ENCODE results near the gene EYS.

Gene EYS

DNA sequence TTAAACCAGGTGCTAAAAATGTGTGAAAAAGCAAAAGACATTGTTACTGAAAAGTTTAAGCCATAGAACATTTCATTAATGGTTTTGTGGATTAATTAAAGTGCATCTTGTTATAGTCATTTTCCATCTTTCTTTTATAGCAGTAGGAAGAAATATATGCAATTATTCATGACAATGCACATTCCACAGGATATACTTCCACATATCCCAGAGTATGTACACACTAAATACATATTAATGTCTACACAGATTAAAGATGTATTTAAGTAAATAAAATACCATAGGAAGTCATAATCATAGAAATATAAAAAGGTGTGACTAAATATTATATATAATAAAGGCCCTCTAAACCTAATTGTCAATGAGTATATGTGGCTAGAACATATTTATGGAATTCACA is 1492.7 kb downstream of the EYS start:
- Histone ChIP-seq H3K36me3 (ENCODE audit: control insufficient read depth, insufficient read depth, low read length) (no peaks in the 10 kb centered on the region), H3K27ac (ENCODE audit: low read length) (no peak overlapping the region), H3K4me3 (ENCODE audit: low read length) (no peak overlapping the region), H3K27me3 (ENCODE audit: control insufficient read depth, insufficient read depth, low read length) (no peaks in the 10 kb centered on the region), H3K9me3 (ENCODE audit: control insufficient read depth, insufficient read depth, low read length) (no peaks in the 10 kb centered on the region), H3K4me1 (ENCODE audit: control insufficient read depth, insufficient read depth, low read length) (no peaks in the 10 kb centered on the region)
- DNase-seq (ENCODE audit: low read depth, low spot score): no peak

DNA sequence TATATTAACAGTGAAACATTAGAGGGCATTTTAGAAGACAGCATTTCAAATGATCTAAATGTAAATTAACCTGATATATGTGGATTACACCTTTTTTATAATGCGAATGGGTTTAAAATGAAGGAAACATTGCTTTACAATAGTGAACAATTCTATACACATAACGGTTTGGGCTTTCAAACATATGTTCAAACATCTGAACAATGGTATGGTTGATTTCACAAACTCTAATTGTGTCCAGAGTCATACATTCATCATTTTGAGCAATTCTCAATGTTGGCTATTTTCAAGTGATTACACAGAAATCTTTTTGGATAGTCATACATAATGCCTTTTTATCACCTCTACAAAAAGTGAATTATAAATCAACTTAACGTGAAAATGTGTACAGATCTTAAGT is 1493.3 kb downstream of the EYS start:
- Histone ChIP-seq H3K9me3 (ENCODE audit: control insufficient read depth, insufficient read depth, low read length) (no peaks in the 10 kb centered on the region), H3K36me3 (ENCODE audit: control insufficient read depth, insufficient read depth, low read length) (no peaks in the 10 kb centered on the region), H3K27me3 (ENCODE audit: control insufficient read depth, insufficient read depth, low read length) (no peaks in the 10 kb centered on the region), H3K4me3 (ENCODE audit: low read length) (no peak overlapping the region), H3K27ac (ENCODE audit: low read length) (no peak overlapping the region), H3K4me1 (ENCODE audit: control insufficient read depth, insufficient read depth, low read length) (no peaks in the 10 kb centered on the region)
- no peak for DNase-seq (ENCODE audit: low read depth, low spot score)
- WGBS (ENCODE audit: insufficient coverage, insufficient read length): no CpG with 5 or more reads among the region's 3 CpGs

DNA sequence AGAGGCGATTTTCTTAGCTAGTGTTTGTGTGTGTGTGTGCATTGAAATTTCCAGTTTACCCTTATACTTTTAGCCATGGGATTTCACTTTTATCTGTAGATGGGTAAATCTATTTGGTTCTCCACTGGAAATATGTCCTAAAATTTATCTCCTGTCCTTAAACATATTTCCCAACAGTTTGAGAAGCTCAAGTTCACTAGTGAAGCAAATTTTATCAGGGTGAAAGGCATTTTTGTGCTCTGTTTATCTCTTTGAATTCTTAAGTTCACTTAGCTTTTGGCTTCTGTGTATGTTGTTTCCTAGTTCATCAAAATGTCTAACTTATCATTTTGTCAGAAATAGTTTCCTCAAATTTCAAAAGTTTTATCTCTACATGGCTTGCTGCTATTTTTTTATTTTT is 1509.8 kb downstream of the EYS start:
- Histone ChIP-seq H3K27me3 (ENCODE audit: control insufficient read depth, insufficient read depth, low read length) (no peaks in the 10 kb centered on the region), H3K36me3 (ENCODE audit: control insufficient read depth, insufficient read depth, low read length) (no peaks in the 10 kb centered on the region), H3K4me3 (ENCODE audit: low read length) (no peak overlapping the region), H3K4me1 (ENCODE audit: control insufficient read depth, insufficient read depth, low read length) (no peaks in the 10 kb centered on the region), H3K27ac (ENCODE audit: low read length) (no peak overlapping the region), H3K9me3 (ENCODE audit: control insufficient read depth, insufficient read depth, low read length) (no peaks in the 10 kb centered on the region)
- DNase-seq (ENCODE audit: low read depth, low spot score): no peak
- WGBS (ENCODE audit: insufficient coverage, insufficient read length): no CpG with 5 or more reads among the region's 1 CpG

DNA sequence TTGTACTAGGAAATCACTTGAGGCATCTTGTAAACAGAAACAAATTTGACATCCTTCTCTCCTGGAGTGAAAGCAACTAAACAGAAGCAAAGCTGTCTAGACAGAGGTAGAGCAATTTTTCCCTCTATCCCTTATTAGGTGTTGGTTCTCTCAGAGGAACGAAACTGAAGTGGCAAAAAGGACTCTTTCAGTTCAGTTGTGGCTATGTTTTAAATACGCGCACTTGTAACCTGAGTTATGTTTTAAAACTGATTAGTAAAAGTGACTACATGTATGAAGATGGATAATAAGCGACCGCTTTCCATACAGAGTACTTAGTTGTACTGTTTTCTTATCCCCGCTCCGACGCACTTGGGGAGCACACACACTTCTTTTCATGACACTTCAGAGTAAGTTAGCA is 1520.4 kb downstream of the EYS start:
- no peak overlapping the region for H3K4me3 ChIP-seq (ENCODE audit: low read length)
- no peaks in the 10 kb centered on the region for H3K36me3 ChIP-seq (ENCODE audit: control insufficient read depth, insufficient read depth, low read length)
- H3K27me3 ChIP-seq (ENCODE audit: control insufficient read depth, insufficient read depth, low read length): no peaks in the 10 kb centered on the region
- WGBS (ENCODE audit: insufficient coverage, insufficient read length): no CpG with 5 or more reads among the region's 8 CpGs
- DNase-seq (ENCODE audit: low read depth, low spot score): no peak
- H3K9me3 ChIP-seq (ENCODE audit: control insufficient read depth, insufficient read depth, low read length): no peaks in the 10 kb centered on the region
- H3K27ac ChIP-seq (ENCODE audit: low read length): no peak overlapping the region
- no peaks in the 10 kb centered on the region for H3K4me1 ChIP-seq (ENCODE audit: control insufficient read depth, insufficient read depth, low read length)

DNA sequence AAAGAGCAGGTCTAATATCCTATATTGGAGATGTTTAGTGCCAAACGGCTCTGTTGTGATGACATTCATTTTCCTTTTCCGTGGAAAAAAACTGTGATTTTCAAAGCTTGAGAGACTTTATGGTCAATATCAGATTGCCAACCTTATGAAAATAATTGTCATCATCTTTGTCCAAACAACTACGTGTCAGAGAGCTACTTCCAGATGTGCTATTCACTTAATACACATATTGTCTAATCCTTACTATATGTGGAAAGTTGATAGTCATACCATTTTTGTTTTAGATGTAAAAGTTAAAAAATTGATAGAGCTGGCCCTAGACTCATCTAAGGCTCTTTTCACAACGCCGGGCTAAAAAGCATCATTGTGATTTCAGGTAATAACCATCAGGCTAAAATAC is 1521.4 kb downstream of the EYS start:
- Histone ChIP-seq H3K4me1 (ENCODE audit: control insufficient read depth, insufficient read depth, low read length) (no peaks in the 10 kb centered on the region), H3K27me3 (ENCODE audit: control insufficient read depth, insufficient read depth, low read length) (no peaks in the 10 kb centered on the region), H3K4me3 (ENCODE audit: low read length) (no peak overlapping the region), H3K27ac (ENCODE audit: low read length) (no peak overlapping the region), H3K9me3 (ENCODE audit: control insufficient read depth, insufficient read depth, low read length) (no peaks in the 10 kb centered on the region), H3K36me3 (ENCODE audit: control insufficient read depth, insufficient read depth, low read length) (no peaks in the 10 kb centered on the region)
- no peak for DNase-seq (ENCODE audit: low read depth, low spot score)
- no CpG with 5 or more reads among the region's 5 CpGs for WGBS (ENCODE audit: insufficient coverage, insufficient read length)

DNA sequence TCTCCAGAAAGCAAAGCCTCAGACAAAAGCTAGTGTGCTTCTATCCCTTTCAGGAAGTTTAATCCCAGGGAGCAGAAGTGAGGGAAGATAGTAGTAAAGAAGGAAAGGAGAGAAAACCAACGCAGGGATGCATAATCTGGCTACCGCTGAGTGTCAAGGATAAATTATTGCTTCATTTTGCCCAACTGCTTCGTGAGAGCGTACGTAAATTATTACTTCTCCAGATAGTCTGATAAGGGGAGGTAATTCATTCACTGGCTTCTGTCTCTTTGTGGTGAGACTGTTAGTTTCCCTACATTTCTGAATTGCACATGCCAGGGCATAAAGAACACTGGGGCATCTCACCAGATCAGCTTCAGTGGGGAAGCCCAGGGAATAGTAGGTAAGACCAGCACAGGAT is 1531.7 kb downstream of the EYS start:
- no CpG with 5 or more reads among the region's 5 CpGs for WGBS (ENCODE audit: insufficient coverage, insufficient read length)
- H3K36me3 ChIP-seq (ENCODE audit: control insufficient read depth, insufficient read depth, low read length): no peaks in the 10 kb centered on the region
- no peaks in the 10 kb centered on the region for H3K27me3 ChIP-seq (ENCODE audit: control insufficient read depth, insufficient read depth, low read length)
- no peaks in the 10 kb centered on the region; the same call in 1 of the 2 replicates for H3K9me3 ChIP-seq (ENCODE audit: control insufficient read depth, insufficient read depth, low read length)
- DNase-seq (ENCODE audit: low read depth, low spot score): no peak
- no peak overlapping the region for H3K4me3 ChIP-seq (ENCODE audit: low read length)
- H3K27ac ChIP-seq (ENCODE audit: low read length): no peak overlapping the region
- no peaks in the 10 kb centered on the region for H3K4me1 ChIP-seq (ENCODE audit: control insufficient read depth, insufficient read depth, low read length)

DNA sequence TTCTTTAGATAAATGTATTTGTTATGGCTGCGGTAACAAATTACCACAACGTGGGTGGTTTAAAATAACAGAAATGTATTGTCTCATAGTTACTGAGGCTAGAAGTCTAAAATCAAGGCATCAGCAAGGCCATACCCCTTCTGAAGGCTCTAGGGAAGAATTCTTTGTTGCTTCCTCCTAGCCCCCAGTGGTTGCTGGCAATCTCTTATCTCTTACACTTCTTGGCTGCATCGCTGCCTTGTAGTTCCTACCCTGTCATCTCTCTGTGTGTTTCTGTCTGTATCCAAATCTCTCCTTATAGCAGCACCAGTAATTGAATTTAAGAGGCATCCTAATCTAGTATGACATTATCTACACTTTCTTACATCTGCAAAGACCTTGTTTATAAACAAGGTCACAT is 1536.7 kb downstream of the EYS start:
- H3K27me3 ChIP-seq (ENCODE audit: control insufficient read depth, insufficient read depth, low read length): no peaks in the 10 kb centered on the region
- WGBS (ENCODE audit: insufficient coverage, insufficient read length): no CpG with 5 or more reads among the region's 3 CpGs
- no peak overlapping the region for H3K27ac ChIP-seq (ENCODE audit: low read length)
- H3K36me3 ChIP-seq (ENCODE audit: control insufficient read depth, insufficient read depth, low read length): no peaks in the 10 kb centered on the region
- no peaks in the 10 kb centered on the region for H3K9me3 ChIP-seq (ENCODE audit: control insufficient read depth, insufficient read depth, low read length)
- no peak for DNase-seq (ENCODE audit: low read depth, low spot score)
- no peaks in the 10 kb centered on the region for H3K4me1 ChIP-seq (ENCODE audit: control insufficient read depth, insufficient read depth, low read length)
- no peak overlapping the region for H3K4me3 ChIP-seq (ENCODE audit: low read length)

DNA sequence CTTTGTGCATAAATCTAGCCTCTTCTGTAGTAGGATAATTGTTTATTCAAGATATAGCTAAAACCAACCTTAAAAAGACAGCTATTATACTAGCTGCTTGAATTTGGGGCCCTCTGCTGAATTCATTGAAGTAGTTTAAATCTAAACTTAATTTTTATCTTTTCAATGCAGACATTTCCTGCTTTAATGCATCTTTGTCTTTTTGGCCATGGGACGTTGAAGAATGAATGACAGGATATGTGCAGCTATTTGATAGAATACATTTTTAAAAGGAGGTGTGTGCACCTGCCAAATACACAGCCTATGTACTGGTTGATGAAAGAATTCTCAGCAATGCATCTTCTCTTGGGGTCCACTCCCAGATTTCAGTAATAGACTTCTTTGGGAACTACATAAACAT is 1546.5 kb downstream of the EYS start:
- WGBS (ENCODE audit: insufficient coverage, insufficient read length): no CpG with 5 or more reads among the region's 1 CpG
- DNase-seq (ENCODE audit: low read depth, low spot score): no peak
- Histone ChIP-seq H3K36me3 (ENCODE audit: control insufficient read depth, insufficient read depth, low read length) (no peaks in the 10 kb centered on the region), H3K27me3 (ENCODE audit: control insufficient read depth, insufficient read depth, low read length) (no peaks in the 10 kb centered on the region), H3K27ac (ENCODE audit: low read length) (no peak overlapping the region), H3K4me3 (ENCODE audit: low read length) (no peak overlapping the region), H3K4me1 (ENCODE audit: control insufficient read depth, insufficient read depth, low read length) (no peaks in the 10 kb centered on the region), H3K9me3 (ENCODE audit: control insufficient read depth, insufficient read depth, low read length) (no peaks in the 10 kb centered on the region)

DNA sequence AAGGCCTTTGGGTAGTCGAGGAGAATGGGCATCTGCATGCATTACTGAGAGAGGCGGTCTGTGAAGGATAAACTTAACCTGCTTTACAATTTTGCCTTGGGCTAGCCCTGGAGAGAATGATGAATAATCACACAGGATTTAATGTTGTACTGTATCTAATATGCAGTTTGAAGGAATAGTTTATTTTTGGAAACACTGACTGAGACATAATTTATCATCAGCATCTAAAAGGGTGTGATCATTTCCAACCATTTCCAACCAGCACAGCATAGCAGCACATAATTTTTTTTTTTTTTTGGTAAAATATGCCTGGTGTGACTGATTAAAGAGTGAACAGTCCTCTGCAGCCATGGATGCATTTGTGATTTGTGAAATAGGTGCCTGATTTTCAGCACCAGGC is 1552.0 kb downstream of the EYS start:
- Histone ChIP-seq H3K27ac (ENCODE audit: low read length) (no peak overlapping the region), H3K9me3 (ENCODE audit: control insufficient read depth, insufficient read depth, low read length) (no peaks in the 10 kb centered on the region; the same call in 1 of the 2 replicates), H3K4me1 (ENCODE audit: control insufficient read depth, insufficient read depth, low read length) (no peaks in the 10 kb centered on the region), H3K4me3 (ENCODE audit: low read length) (no peak overlapping the region), H3K36me3 (ENCODE audit: control insufficient read depth, insufficient read depth, low read length) (no peaks in the 10 kb centered on the region), H3K27me3 (ENCODE audit: control insufficient read depth, insufficient read depth, low read length) (no peaks in the 10 kb centered on the region)
- no peak for DNase-seq (ENCODE audit: low read depth, low spot score)
- WGBS (ENCODE audit: insufficient coverage, insufficient read length): no CpG with 5 or more reads among the region's 2 CpGs

DNA sequence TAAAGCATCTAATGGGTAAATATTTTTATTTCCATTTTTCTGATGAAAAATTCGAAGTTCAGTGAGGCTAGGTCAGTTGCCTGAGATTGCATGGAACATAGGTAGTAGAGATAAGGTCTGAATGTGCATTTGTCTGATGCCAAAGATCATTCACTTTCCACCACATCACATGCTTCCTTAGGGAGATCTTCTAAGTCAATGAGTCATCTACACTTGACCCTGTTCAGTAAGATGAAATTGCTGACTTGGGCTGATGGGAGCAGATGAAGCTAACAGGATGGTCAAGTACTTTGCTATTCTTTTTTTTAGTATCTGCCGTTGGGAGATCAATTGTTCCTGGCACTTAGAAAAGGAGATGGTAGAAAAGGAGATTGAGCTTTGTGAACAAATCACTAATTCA is 1560.2 kb downstream of the EYS start:
- DNase-seq (ENCODE audit: low read depth, low spot score): no peak
- Histone ChIP-seq H3K27ac (ENCODE audit: low read length) (no peak overlapping the region), H3K4me3 (ENCODE audit: low read length) (no peak overlapping the region), H3K27me3 (ENCODE audit: control insufficient read depth, insufficient read depth, low read length) (no peaks in the 10 kb centered on the region), H3K36me3 (ENCODE audit: control insufficient read depth, insufficient read depth, low read length) (no peaks in the 10 kb centered on the region), H3K4me1 (ENCODE audit: control insufficient read depth, insufficient read depth, low read length) (no peaks in the 10 kb centered on the region), H3K9me3 (ENCODE audit: control insufficient read depth, insufficient read depth, low read length) (peaks cover 1% of the 10 kb centered on the region; the same call in 1 of the 2 replicates)
- WGBS (ENCODE audit: insufficient coverage, insufficient read length): no CpG with 5 or more reads among the region's 2 CpGs

DNA sequence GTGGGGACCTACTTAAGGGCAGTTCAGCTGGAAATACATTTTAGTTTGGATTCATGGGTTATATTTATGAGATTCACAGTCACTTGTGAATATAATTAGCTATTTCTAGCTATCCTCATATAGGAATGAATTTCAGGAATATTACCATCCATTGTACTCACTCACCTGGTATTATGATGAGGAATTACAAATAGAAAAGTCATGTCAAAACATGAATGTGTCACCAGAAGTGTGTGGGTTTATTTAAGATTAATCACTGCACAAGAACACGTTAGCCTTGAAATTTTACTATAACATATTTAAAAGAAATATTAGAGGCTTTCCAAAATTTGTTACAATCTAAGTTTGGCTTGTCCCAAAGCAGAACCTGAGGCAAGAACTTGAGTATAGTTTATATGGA is 1560.9 kb downstream of the EYS start:
- no peak overlapping the region for H3K27ac ChIP-seq (ENCODE audit: low read length)
- no peak overlapping the region for H3K4me3 ChIP-seq (ENCODE audit: low read length)
- DNase-seq (ENCODE audit: low read depth, low spot score): no peak
- no peaks in the 10 kb centered on the region for H3K27me3 ChIP-seq (ENCODE audit: control insufficient read depth, insufficient read depth, low read length)
- peaks cover 1% of the 10 kb centered on the region; the same call in 1 of the 2 replicates for H3K9me3 ChIP-seq (ENCODE audit: control insufficient read depth, insufficient read depth, low read length)
- WGBS (ENCODE audit: insufficient coverage, insufficient read length): no CpG with 5 or more reads among the region's 1 CpG
- no peaks in the 10 kb centered on the region for H3K4me1 ChIP-seq (ENCODE audit: control insufficient read depth, insufficient read depth, low read length)
- no peaks in the 10 kb centered on the region for H3K36me3 ChIP-seq (ENCODE audit: control insufficient read depth, insufficient read depth, low read length)

Measured in iPS DF 6.9 (cell line).